A673 (cell line): Measurements from ENCODE around the gene CEND1. TPM values are rescaled to one million over a fixed set of nuclear protein-coding genes. Genes with fewer than 3 reads are reported as not detected.

Experiments
- BruUV-seq: library from RNA; stranded (reverse); fragments of 400-500 nt; replicated peaks from 2 replicates; lab custom pipeline; 2021; lab: Mats Ljungman, UMichigan
- CTCF ChIA-PET: fragments of 300-600 bp; sonication (Branson Sonifier 250); formaldehyde crosslinking; loops from one replicate; lab custom pipeline; 2022; ENCODE audit warnings: antibody characterized with exemption; lab: Charles Lee
- POLR2A ChIA-PET: fragments of 300-600 bp; sonication (Branson Sonifier 250); formaldehyde crosslinking; loops from one replicate; lab custom pipeline; 2022; ENCODE audit warnings: antibody characterized with exemption; ENCODE audit not compliant: low non-redundant PET; lab: Charles Lee
- DNase-seq: peaks from one replicate; pipeline ENCODE4 v3.0.0-alpha.2; 2015; ENCODE audit warnings: low spot score
- H3K27ac ChIP-seq: fragments of 200-600 bp; sonication (generic); 2 replicates; pipeline ENCODE4 v1.5.1; 2016; ENCODE audit warnings: mixed run types, low read depth, mild to moderate bottlenecking, mixed read lengths, antibody characterized with exemption, low read length; ENCODE audit not compliant: poor library complexity, severe bottlenecking
- H3K27me3 ChIP-seq: fragments of 200-600 bp; sonication (generic); replicated peaks from 2 replicates; pipeline ENCODE4 v1.6.1; 2017; ENCODE audit warnings: mixed run types, low read depth, mild to moderate bottlenecking, mixed read lengths, antibody characterized with exemption, low read length; ENCODE audit not compliant: insufficient read depth, poor library complexity
- H3K36me3 ChIP-seq: fragments of 200-600 bp; sonication (generic); 2 replicates; pipeline ENCODE4 v1.6.1; 2016; ENCODE audit warnings: mixed run types, mild to moderate bottlenecking, mixed read lengths, antibody characterized with exemption, low read length; ENCODE audit not compliant: insufficient read depth, poor library complexity, severe bottlenecking
- H3K4me1 ChIP-seq: fragments of 200-600 bp; sonication (generic); 2 replicates; pipeline ENCODE4 v1.6.1; 2017; ENCODE audit warnings: mixed run types, mild to moderate bottlenecking, mixed read lengths, antibody characterized with exemption, low read length; ENCODE audit not compliant: insufficient read depth, poor library complexity, severe bottlenecking
- H3K4me3 ChIP-seq: fragments of 200-600 bp; sonication (generic); 2 replicates; pipeline ENCODE4 v1.5.1; 2016; ENCODE audit warnings: low read depth, mixed run types, mild to moderate bottlenecking, mixed read lengths, low read length; ENCODE audit not compliant: poor library complexity, severe bottlenecking
- H3K9me3 ChIP-seq: fragments of 200-600 bp; sonication (generic); 2 replicates; pipeline ENCODE4 v1.6.1; 2016; ENCODE audit warnings: mixed run types, low read depth, mild to moderate bottlenecking, mixed read lengths, antibody characterized with exemption, low read length; ENCODE audit not compliant: poor library complexity, severe bottlenecking
- EZH2 ChIP-seq: fragments of 200-600 bp; sonication (generic); IDR thresholded peaks from 2 replicates; pipeline ENCODE4 v1.6.1; 2017; ENCODE audit warnings: borderline replicate concordance, low read depth, mild to moderate bottlenecking, mixed read lengths, antibody characterized with exemption, low read length; ENCODE audit not compliant: poor library complexity, severe bottlenecking
- intact Hi-C: fragments of 100-400 bp; cut with micrococcal nuclease; formaldehyde crosslinking; loops from one replicate; pipeline ENCODE4 v1.10.0; 2022; ENCODE audit not compliant: unreplicated experiment
- total RNA-seq: library from RNA; stranded (reverse); gene quantifications from 2 replicates; pipeline ENCODE4 v1.2.3, GENCODE V29; 2021
- TF ChIP-seq, protein P1 (sequence below): fragments of 300-800, 200-600 bp; sonication (generic); conservative IDR thresholded peaks from 2 replicates; pipeline ENCODE4 v1.5.1; 2017; ENCODE audit warnings: low read depth, mild to moderate bottlenecking, antibody characterized with exemption, low read length, moderate library complexity, mixed read lengths

Gene CEND1
- total RNA-seq, 1 experiment from 2014 or later, result 0.52 TPM

DNA sequence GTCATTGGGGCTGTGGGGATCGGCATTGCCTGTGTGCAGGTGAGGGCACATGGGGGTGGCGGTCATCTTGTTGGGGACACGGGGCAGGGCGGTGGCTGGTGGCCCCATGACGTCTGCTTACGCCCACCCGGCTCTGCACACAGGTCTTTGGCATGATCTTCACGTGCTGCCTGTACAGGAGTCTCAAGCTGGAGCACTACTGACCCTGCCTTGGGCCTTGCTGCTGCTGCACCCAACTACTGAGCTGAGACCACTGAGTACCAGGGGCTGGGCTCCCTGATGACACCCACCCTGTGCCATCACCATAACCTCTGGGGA is 48.1 kb upstream of the CEND1 start:
- Histone ChIP-seq H3K4me3 (no peak overlapping the region), H3K36me3 (peaks cover 28% of the 10 kb centered on the region), H3K9me3 (no peaks in the 10 kb centered on the region), H3K4me1 (no peaks in the 10 kb centered on the region), H3K27ac (no peak overlapping the region), H3K27me3 (no peaks in the 10 kb centered on the region)
- ChIA-PET POLR2A (no interaction called here), CTCF (no interaction called here)
- no TSS peak for BruUV-seq
- no peak for TF ChIP-seq EZH2
- TF ChIP-seq, protein P1, sequence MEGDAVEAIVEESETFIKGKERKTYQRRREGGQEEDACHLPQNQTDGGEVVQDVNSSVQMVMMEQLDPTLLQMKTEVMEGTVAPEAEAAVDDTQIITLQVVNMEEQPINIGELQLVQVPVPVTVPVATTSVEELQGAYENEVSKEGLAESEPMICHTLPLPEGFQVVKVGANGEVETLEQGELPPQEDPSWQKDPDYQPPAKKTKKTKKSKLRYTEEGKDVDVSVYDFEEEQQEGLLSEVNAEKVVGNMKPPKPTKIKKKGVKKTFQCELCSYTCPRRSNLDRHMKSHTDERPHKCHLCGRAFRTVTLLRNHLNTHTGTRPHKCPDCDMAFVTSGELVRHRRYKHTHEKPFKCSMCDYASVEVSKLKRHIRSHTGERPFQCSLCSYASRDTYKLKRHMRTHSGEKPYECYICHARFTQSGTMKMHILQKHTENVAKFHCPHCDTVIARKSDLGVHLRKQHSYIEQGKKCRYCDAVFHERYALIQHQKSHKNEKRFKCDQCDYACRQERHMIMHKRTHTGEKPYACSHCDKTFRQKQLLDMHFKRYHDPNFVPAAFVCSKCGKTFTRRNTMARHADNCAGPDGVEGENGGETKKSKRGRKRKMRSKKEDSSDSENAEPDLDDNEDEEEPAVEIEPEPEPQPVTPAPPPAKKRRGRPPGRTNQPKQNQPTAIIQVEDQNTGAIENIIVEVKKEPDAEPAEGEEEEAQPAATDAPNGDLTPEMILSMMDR, result no peak
- intact Hi-C loops, result no loop called here
- DNase-seq, result no peak

DNA sequence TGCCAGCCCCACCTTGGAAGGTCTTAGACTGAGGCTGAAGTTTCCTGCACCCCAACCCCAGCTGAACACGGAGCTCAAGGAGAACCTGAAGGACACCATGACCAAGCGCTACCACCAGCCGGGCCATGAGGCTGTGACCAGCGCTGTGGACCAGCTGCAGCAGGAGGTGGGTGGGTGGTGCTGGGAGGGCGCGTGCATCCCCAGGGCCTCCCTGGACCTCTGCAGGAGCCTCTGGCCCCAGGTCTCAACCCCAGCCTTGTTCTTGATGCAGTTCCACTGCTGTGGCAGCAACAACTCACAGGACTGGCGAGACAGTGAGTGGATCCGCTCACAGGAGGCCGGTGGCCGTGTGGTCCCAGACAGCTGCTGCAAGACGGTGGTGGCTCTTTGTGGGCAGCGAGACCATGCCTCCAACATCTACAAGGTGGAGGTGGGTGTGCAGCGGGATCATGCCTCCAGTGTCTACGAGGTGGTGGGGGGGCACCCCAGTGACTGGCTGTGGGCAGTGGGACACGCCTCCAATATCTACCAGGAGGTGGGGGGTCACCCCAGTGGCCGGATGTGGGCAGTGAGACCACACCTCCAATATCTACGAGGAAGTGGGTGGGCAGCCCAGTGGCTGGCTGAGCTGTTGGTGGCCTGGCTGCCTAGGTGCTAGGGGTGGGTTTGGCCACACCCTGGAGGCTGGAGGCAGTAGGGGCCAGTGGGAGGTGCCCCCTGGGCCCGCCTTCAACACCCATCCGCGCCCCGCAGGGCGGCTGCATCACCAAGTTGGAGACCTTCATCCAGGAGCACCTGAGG is 47.5 kb upstream of the CEND1 start:
- peaks cover 28% of the 10 kb centered on the region for H3K36me3 ChIP-seq
- CTCF ChIA-PET, result no interaction called here
- H3K27me3 ChIP-seq, result no peaks in the 10 kb centered on the region
- intact Hi-C loops, result no loop called here
- peaks cover 1% of the 10 kb centered on the region for H3K4me1 ChIP-seq
- DNase-seq, result no peak
- POLR2A ChIA-PET, result no interaction called here
- H3K4me3 ChIP-seq, result no peak overlapping the region
- BruUV-seq, result no TSS peak
- TF ChIP-seq, protein P1, result no peak
- TF ChIP-seq EZH2, result no peak
- no peaks in the 10 kb centered on the region for H3K9me3 ChIP-seq
- no peak overlapping the region for H3K27ac ChIP-seq

DNA sequence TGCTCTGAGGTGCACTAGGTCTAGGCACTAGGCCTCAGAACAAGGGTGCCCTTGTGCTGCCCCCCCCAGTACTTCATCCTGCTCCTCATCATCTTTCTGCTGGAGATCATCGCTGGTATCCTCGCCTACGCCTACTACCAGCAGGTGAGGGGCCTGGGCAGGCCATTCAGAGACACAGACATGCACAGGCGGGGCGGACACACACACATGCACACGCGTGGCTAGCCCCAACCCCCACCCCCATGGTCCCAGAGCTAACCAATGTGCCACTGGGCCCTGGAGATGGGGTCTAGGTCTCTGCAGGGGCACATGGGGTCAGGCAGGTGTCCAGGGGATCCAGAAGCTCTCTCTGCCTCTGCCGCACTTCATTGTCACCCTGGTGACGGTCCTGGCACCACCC is 46.8 kb upstream of the CEND1 start:
- Histone ChIP-seq H3K9me3 (no peaks in the 10 kb centered on the region), H3K27ac (no peak overlapping the region), H3K27me3 (no peaks in the 10 kb centered on the region), H3K4me3 (no peak overlapping the region), H3K4me1 (peaks cover 6% of the 10 kb centered on the region), H3K36me3 (peaks cover 28% of the 10 kb centered on the region)
- DNase-seq, result no peak
- no TSS peak for BruUV-seq
- ChIA-PET CTCF (no interaction called here), POLR2A (no interaction called here)
- TF ChIP-seq, protein P1, result no peak
- TF ChIP-seq EZH2, result no peak
- intact Hi-C loops, result no loop called here
